Neuronal stem cell (in vitro differentiated cells): ENCODE results near the gene DMD.

ENCODE experiments used
- DNase-seq: peaks from one replicate; pipeline ENCODE4 v3.0.0-alpha.2; 2013; ENCODE audit warnings: low spot score
- H2AFZ ChIP-seq: one replicate; pipeline ENCODE4 v1.6.1; 2013; ENCODE audit warnings: mild to moderate bottlenecking, low read length, inconsistent platforms
- H2AK5ac ChIP-seq: 2 replicates; pipeline ENCODE4 v1.6.1; 2013; ENCODE audit warnings: low read depth, mild to moderate bottlenecking, inconsistent platforms, low read length, moderate library complexity, mixed read lengths
- H2BK120ac ChIP-seq: 2 replicates; pipeline ENCODE4 v1.6.1; 2013; ENCODE audit warnings: low read depth, mild to moderate bottlenecking, inconsistent platforms, low read length, moderate library complexity, mixed read lengths
- H2BK12ac ChIP-seq: one replicate; pipeline ENCODE4 v1.6.1; 2013; ENCODE audit warnings: low read length, inconsistent platforms
- H2BK15ac ChIP-seq: 2 replicates; pipeline ENCODE4 v1.6.1; 2013; ENCODE audit warnings: mild to moderate bottlenecking, low read length, inconsistent platforms, mixed read lengths
- H2BK5ac ChIP-seq: one replicate; pipeline ENCODE4 v1.6.1; 2013; ENCODE audit warnings: inconsistent platforms, mild to moderate bottlenecking, low read length, moderate library complexity
- H3K14ac ChIP-seq: one replicate; pipeline ENCODE4 v1.6.1; 2013; ENCODE audit warnings: low read length, inconsistent platforms
- H3K18ac ChIP-seq: 2 replicates; pipeline ENCODE4 v1.6.1; 2013; ENCODE audit warnings: low read length, inconsistent platforms
- H3K23ac ChIP-seq: 2 replicates; pipeline ENCODE4 v1.6.1; 2013; ENCODE audit warnings: low read depth, mild to moderate bottlenecking, mixed read lengths, low read length, inconsistent platforms; ENCODE audit not compliant: poor library complexity
- H3K27ac ChIP-seq: replicated peaks from 3 replicates; pipeline ENCODE4 v1.5.1; 2013; ENCODE audit warnings: low read length, inconsistent platforms
- H3K27me3 ChIP-seq, 3 experiments: 2 replicates each; pipeline ENCODE4 v1.6.1; 2013; ENCODE audit warnings: low read length in 3 of 3, mild to moderate bottlenecking in 2 of 3, inconsistent platforms in 1 of 3, low read depth in 1 of 3, mixed read lengths in 1 of 3, moderate library complexity in 1 of 3; ENCODE audit not compliant: control insufficient read depth in 3 of 3, insufficient read depth in 3 of 3
- H3K36me3 ChIP-seq, 2 donors: replicated peaks in 1 of 2; 2 replicates each; pipeline ENCODE4 v1.6.1; 2013; ENCODE audit warnings: low read length in 2 of 2; ENCODE audit not compliant: control insufficient read depth in 2 of 2, insufficient read depth in 2 of 2
- H3K4ac ChIP-seq: 2 replicates; pipeline ENCODE4 v1.6.1; 2013; ENCODE audit warnings: inconsistent platforms, mild to moderate bottlenecking, low read length, moderate library complexity
- H3K4me1 ChIP-seq, 2 donors: 1 replicate in 1 of 2; 2 replicates in 1 of 2; pipeline ENCODE4 v1.6.1; 2013; ENCODE audit warnings: low read length in 2 of 2, low read depth in 1 of 2; ENCODE audit not compliant: control insufficient read depth in 2 of 2, insufficient read depth in 1 of 2
- H3K4me2 ChIP-seq: one replicate; pipeline ENCODE4 v1.6.1; 2013; ENCODE audit warnings: mild to moderate bottlenecking, low read length, inconsistent platforms; ENCODE audit not compliant: insufficient read depth, poor library complexity, severe bottlenecking
- H3K4me3 ChIP-seq, 2 donors: 2 replicates each; pipeline ENCODE4 v1.5.1; 2013; ENCODE audit warnings: low read length in 2 of 2, mild to moderate bottlenecking in 2 of 2, inconsistent platforms in 1 of 2, moderate library complexity in 1 of 2
- H3K79me1 ChIP-seq: one replicate; pipeline ENCODE4 v1.6.1; 2013; ENCODE audit warnings: low read depth, mild to moderate bottlenecking, inconsistent platforms, low read length, moderate library complexity
- H3K9ac ChIP-seq: one replicate; pipeline ENCODE4 v1.6.1; 2013; ENCODE audit warnings: mild to moderate bottlenecking, low read depth, low read length, inconsistent platforms; ENCODE audit not compliant: poor library complexity
- H3K9me3 ChIP-seq, 2 donors: replicated peaks in 1 of 2; 2 replicates each; pipeline versions ENCODE3 to v1.6.1; 2013; ENCODE audit warnings: low read length in 2 of 2, mild to moderate bottlenecking in 2 of 2, inconsistent platforms in 1 of 2, low read depth in 1 of 2, mixed read lengths in 1 of 2, moderate library complexity in 1 of 2; ENCODE audit not compliant: control insufficient read depth in 2 of 2, insufficient read depth in 1 of 2
- H4K8ac ChIP-seq: one replicate; pipeline ENCODE4 v1.6.1; 2013; ENCODE audit warnings: low read depth, mild to moderate bottlenecking, inconsistent platforms, low read length, moderate library complexity
- H4K91ac ChIP-seq: one replicate; pipeline ENCODE4 v1.6.1; 2013; ENCODE audit warnings: low read length, low read depth, mild to moderate bottlenecking, inconsistent platforms; ENCODE audit not compliant: poor library complexity
- WGBS, 2 donors: extraction: QIAGEN DNeasy Blood & Tissue Kit; methylation state at CpG; one replicate each; pipeline ENCODE4 v1.1.7; 2013; ENCODE audit warnings: missing lambda C conversion rate in 2 of 2, mixed read lengths in 1 of 2; ENCODE audit not compliant: insufficient read length in 2 of 2, insufficient replicate concordance in 1 of 2; ENCODE audit errors: extremely low coverage in 2 of 2; 5-methylcytosine and 5-hydroxymethylcytosine counted together

DMD gene

DNA sequence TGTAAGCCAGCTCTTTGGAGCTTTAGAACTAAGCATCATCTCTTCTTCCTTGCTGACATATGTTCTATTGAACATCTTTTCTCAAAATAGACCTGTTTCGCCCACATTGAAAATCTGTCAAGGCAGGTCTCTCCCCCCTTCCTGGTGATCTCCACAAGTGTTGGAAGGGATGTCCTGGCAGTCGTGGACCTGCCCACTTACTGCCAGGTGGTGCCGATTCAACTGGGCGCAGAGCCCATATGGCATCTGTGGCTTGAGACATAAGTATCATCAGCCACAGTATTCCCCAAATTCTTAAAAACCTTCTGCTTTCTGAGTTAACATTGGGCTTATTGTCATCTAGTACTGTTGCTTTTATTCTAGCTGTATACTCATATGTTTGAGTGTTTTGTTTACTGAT is 1170.2 kb downstream of the DMD start:
- Histone ChIP-seq H3K79me1 (no peaks in the 10 kb centered on the region), H3K4me3 (no peak overlapping the region), H2BK120ac (no peak overlapping the region), H2BK12ac (no peak overlapping the region), H2AK5ac (no peak overlapping the region), H2AFZ (no peak overlapping the region), H3K23ac (no peak overlapping the region), H3K9ac (no peak overlapping the region), H3K9me3 (no peaks in the 10 kb centered on the region), H4K91ac (no peak overlapping the region), H3K27ac (no peak overlapping the region), H4K8ac (no peak overlapping the region), H3K18ac (no peak overlapping the region), H3K36me3 (no peaks in the 10 kb centered on the region), H3K27me3 (no peaks in the 10 kb centered on the region), H3K4me2 (no peak overlapping the region), H3K14ac (no peak overlapping the region), H3K4ac (no peak overlapping the region), H2BK15ac (no peak overlapping the region), H3K4me1 (no peaks in the 10 kb centered on the region), H2BK5ac (no peak overlapping the region)
- WGBS, 2 donors, result no CpG with 5 or more reads among the region's 4 CpGs
- DNase-seq, result no peak

DNA sequence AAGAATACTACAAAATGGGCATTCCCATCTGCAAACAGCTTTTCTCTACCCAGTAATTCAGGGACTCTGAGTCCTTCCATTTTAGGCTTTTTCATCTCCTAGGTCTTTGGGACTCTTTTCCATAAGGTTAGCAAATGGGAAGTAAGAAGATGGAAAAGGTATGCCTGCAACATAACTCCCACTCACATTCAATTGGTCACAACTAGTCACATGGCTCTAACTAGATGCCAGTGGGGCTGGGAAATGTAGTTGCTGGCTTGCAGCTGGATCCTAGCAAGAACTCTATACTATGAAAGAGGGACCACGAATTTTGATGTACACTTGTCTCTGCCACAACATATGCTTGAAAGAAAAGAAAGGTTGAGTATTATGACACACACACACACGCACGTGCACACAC is 1184.6 kb downstream of the DMD start:
- Histone ChIP-seq H2BK15ac (no peak overlapping the region), H3K4ac (no peak overlapping the region), H3K23ac (no peak overlapping the region), H3K4me1 (no peaks in the 10 kb centered on the region), H3K27ac (no peak overlapping the region), H3K9ac (no peak overlapping the region), H2AFZ (no peak overlapping the region), H3K9me3 (no peaks in the 10 kb centered on the region), H4K91ac (no peak overlapping the region), H2AK5ac (no peak overlapping the region), H3K4me3 (no peak overlapping the region), H3K27me3 (no peaks in the 10 kb centered on the region), H2BK120ac (no peak overlapping the region), H2BK5ac (no peak overlapping the region), H3K79me1 (no peaks in the 10 kb centered on the region), H4K8ac (no peak overlapping the region), H2BK12ac (no peak overlapping the region), H3K4me2 (no peak overlapping the region), H3K36me3 (no peaks in the 10 kb centered on the region), H3K14ac (no peak overlapping the region), H3K18ac (no peak overlapping the region)
- no peak for DNase-seq
- no CpG with 5 or more reads among the region's 3 CpGs for WGBS, 2 donors

DNA sequence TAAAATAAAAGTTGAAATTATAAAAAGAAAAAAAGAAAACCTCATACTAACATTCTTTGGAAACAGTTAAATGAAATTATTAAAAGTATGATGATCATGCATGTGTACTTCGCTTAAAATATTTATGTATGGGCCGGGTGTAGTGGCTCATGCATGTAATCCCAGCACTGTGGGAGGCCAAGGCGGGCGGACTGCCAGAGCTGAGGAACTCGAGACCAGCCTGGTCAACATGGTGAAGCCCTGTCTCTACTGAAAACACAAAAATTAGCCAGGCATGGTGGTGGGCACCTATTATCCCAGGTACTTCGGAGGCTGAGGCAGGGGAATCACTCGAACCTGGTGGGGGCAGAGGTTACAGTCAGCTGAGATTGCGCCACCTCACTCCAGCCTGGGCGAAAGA is 1187.3 kb downstream of the DMD start:
- Histone ChIP-seq H2BK5ac (no peak overlapping the region), H2BK15ac (no peak overlapping the region), H3K23ac (no peak overlapping the region), H3K9ac (no peak overlapping the region), H3K14ac (no peak overlapping the region), H3K4me1 (no peaks in the 10 kb centered on the region), H3K4me3 (no peak overlapping the region), H3K79me1 (no peaks in the 10 kb centered on the region), H4K91ac (no peak overlapping the region), H4K8ac (peak overlapping the region; percentile 43), H3K36me3 (no peaks in the 10 kb centered on the region), H3K9me3 (no peaks in the 10 kb centered on the region), H3K27ac (no peak overlapping the region), H2AFZ (no peak overlapping the region), H2BK12ac (no peak overlapping the region), H3K27me3 (no peaks in the 10 kb centered on the region), H3K4ac (no peak overlapping the region), H2AK5ac (no peak overlapping the region), H2BK120ac (no peak overlapping the region), H3K18ac (no peak overlapping the region), H3K4me2 (no peak overlapping the region)
- WGBS, 2 donors, result no CpG with 5 or more reads among the region's 9 CpGs
- no peak for DNase-seq

DNA sequence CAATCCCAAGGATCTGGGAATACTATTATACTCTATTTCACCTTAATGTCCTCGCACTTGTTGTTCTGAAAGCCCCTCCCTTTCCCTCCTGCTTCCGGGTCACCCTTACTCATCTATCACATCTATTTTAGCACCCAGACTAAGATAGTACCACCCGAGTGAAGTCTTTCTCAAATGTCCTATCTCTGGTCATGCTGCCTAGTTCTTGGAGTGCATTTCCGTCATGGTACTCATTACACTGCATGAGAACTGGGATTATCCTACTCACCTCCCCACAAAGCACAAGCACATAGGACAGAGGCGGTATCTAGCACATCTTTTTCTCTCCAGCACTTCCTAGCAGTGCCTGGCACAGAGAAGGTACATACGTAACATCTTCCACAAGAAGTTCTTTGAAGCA is 1195.2 kb downstream of the DMD start:
- Histone ChIP-seq H3K9ac (no peak overlapping the region), H3K18ac (no peak overlapping the region)
- WGBS, 2 donors, result no CpG with 5 or more reads among the region's 6 CpGs

More for the DNA sequence above, 1195.2 kb downstream of the DMD start:
- Histone ChIP-seq H2AK5ac (no peak overlapping the region), H3K4me2 (no peak overlapping the region), H3K4ac (no peak overlapping the region), H3K23ac (no peak overlapping the region), H2AFZ (no peak overlapping the region), H3K9me3 (no peaks in the 10 kb centered on the region), H3K36me3 (no peaks in the 10 kb centered on the region), H2BK12ac (no peak overlapping the region), H2BK15ac (no peak overlapping the region), H3K4me1 (peaks cover 0 to 1% of the 10 kb centered on the region in 2 donors), H4K8ac (no peak overlapping the region), H3K27ac (no peak overlapping the region), H3K14ac (no peak overlapping the region), H2BK120ac (no peak overlapping the region), H3K79me1 (no peaks in the 10 kb centered on the region), H3K27me3 (no peaks in the 10 kb centered on the region), H3K4me3 (no peak overlapping the region), H4K91ac (no peak overlapping the region), H2BK5ac (no peak overlapping the region)
- DNase-seq, result no peak
